ENCODE measurements around the gene TAS2R30. TPM values are rescaled to one million over a fixed set of nuclear protein-coding genes. Genes with fewer than 3 reads are reported as not detected.

TAS2R30 gene
- total RNA-seq, 1 donor = 9.1 TPM

GRCh38 chr12:11171145-11171968, 36.9 kb upstream of the TAS2R30 start, which contains the start of gene SMIM10L1:
Gene SMIM10L1, plus strand, starts transcription at chr12:11171194. Its CDS starts 163 bp downstream, at chr12:11171357.
- DNase-seq (ENCODE audit: low read depth) = peak; percentile 95
- peak; percentile 21 for TF ChIP-seq CTCF (IDR thresholded peaks at IDR 0.05; ENCODE audit: insufficient read depth, low read depth, low read length)

DNA sequence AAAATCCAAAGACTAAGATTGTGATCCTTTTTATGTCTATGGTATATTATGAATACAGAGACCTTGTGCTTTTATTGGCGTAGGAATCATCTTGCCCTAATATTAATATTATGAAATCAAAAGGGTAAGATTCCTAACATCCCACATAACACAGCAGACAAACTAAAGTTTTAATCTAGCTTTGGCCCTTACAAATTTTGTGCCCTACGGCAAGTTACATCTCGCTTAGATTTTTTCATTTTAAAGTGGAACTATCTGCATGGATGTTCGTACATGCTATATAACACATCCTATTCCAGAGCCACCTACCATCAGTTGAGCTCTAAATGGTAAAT, 36.3 kb upstream of the TAS2R30 start:
- no peak for TF ChIP-seq CTCF (IDR thresholded peaks at IDR 0.05; ENCODE audit: insufficient read depth, low read depth, low read length)
- no peak for DNase-seq (ENCODE audit: low read depth)
- peak overlapping the region; percentile 90 for H3K4me3 ChIP-seq (ENCODE audit: low read depth, low read length)

More at GRCh38 chr12:11171145-11171968, 36.9 kb upstream of the TAS2R30 start, which contains the start of gene SMIM10L1:
- H3K4me3 ChIP-seq (ENCODE audit: low read depth, low read length) = peak within 1 kb of the TSS; percentile 90

- no peak for DNase-seq (ENCODE audit: low read depth)
- no peak for TF ChIP-seq CTCF (IDR thresholded peaks at IDR 0.05; ENCODE audit: insufficient read depth, low read depth, low read length)
- H3K4me3 ChIP-seq (ENCODE audit: low read depth, low read length) = no peak overlapping the region
Observed at GRCh38 chr12:11166300-11166699, 31.9 kb upstream of the TAS2R30 start.

DNA sequence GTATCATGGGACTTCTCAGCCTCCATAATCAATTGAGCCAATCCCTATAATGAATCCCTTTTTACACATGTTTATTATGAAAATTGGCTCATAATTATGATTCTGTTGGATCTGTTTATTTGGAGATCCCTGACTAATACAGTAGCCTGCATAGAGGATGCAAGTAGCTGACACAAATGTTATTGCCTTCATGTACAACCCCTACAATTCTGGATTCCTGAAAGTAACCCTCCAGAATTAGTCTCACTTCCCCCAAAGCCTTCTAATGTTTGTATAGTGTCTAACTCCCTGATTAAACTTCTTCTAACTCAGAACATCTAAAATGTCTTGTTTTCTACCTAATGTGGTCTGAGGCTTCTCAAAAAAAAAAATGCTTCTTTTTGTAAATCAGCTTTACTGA, 29.9 kb upstream of the TAS2R30 start:
- no peak overlapping the region for H3K4me3 ChIP-seq (ENCODE audit: low read depth, low read length)
- no peak for TF ChIP-seq CTCF (IDR thresholded peaks at IDR 0.05; ENCODE audit: insufficient read depth, low read depth, low read length)
- no peak for DNase-seq (ENCODE audit: low read depth)

GRCh38 chr12:11162502-11162901, 28.1 kb upstream of the TAS2R30 start:
- no peak overlapping the region for H3K4me3 ChIP-seq (ENCODE audit: low read depth, low read length)
- no peak for TF ChIP-seq CTCF (IDR thresholded peaks at IDR 0.05; ENCODE audit: insufficient read depth, low read depth, low read length)
- DNase-seq (ENCODE audit: low read depth) = no peak

DNA sequence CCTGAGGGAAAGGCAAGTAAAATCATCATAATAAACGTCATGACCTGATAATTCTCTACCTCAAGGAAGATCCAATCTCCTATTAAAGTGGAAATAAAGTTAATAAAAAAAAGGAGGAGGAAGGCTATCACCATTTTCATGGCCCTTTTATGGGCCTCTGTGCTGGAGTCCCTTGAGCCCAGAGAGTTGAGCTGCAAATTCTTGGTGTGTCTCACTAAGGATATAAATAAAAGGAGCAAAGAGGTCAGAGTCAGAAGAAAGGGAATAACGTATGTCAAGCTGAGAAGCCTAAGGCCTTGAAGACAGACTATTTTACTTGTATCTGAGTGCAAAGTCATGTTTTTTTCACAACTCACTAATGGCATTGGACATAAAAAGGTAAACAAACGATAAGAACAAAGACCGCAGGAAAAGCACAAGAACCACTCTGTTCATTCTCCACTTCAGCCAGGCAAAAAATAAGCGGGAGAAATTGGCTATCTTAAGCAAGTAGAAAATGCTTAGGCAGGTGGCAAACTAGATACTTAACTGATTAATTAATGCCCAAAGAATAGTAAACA, 24.5 kb upstream of the TAS2R30 start:
- H3K4me3 ChIP-seq (ENCODE audit: low read depth, low read length) = no peak overlapping the region
- TF ChIP-seq CTCF (IDR thresholded peaks at IDR 0.05; ENCODE audit: insufficient read depth, low read depth, low read length) = no peak
- peak; percentile 55 for DNase-seq (ENCODE audit: low read depth)
